ENCODE results near the gene MCM7.

MCM7 gene

DNA sequence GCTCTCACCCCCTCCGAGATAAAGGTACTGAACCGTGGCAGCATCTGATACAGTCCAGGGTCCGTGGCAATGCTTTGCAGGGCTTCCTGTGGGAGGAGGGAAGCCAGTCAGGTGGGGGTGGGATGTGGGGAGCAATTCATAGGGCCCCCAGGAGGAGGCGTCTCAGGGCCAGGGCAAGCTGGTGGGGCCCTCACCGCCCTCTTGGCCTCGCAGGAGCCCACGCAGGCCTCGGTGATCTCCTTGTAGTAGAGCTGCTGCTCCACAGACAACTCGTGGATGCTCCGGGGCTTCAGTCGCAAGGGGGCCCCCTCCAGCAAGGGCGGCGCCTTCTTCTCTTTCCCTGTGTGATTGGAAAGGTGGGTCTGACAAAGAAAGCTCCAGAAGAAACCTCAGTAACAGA, 10.7 kb upstream of the MCM7 start:
- no peak for TF ChIP-seq ZNF274 (IDR thresholded peaks at IDR 0.05; ENCODE audit: low read depth, low read length)

DNA sequence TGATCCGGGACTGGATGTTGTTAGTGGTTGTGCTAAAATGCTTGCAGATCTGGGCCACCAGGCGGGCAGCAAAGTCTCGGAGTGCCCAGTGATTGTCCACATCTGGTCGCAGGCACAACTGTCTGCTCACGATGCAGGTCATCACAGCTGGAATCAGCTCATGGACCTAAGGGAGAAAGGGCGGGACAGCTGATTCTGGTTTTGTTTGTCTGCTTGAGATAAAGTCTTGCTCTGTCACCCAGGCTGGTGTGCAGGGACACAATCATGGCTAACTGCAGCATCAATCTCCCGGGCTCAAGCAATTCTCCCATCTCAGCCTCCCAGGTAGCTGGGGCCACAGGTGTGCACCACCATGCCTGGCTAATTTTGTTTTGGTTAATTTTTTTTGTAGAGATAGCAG, 10.0 kb upstream of the MCM7 start:
- no peak overlapping the region for H3K4me3 ChIP-seq (ENCODE audit: low read length)
- no peak for TF ChIP-seq ZNF274 (IDR thresholded peaks at IDR 0.05; ENCODE audit: low read depth, low read length)

More for the DNA sequence above, 10.7 kb upstream of the MCM7 start:
- no peak overlapping the region for H3K4me3 ChIP-seq (ENCODE audit: low read length)

DNA sequence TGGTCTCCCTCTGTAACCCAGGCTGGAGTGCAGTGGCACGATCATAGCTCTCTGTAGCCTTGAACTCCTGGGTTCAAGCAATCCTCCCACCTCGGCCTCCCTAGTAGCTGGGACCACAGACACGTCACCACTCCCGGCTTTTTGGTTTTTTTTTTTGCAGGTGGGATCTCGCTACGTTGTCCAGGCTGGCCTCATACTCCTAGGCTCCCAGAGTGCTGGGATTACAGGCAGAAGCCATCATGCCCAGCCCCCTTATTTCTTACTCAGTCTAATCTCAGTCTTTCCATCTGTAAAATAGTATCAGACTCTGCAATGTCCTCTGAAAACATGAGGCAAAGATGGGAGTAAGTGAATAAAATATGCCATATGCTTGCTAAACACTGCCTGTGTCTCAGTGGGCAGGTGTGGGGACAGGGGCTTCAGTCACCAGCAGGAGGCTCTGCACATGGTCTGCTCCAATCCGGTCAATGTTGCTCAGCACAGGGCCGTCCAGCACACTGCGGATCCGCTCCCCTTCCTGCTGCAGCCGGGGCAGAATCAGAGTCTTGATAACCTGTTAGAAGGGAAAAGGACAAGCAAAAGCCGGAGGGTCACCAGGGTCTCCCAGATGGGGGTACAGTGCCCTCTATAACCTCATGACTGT, 8.4 kb upstream of the MCM7 start:
- no peak overlapping the region for H3K4me3 ChIP-seq (ENCODE audit: low read length)
- TF ChIP-seq ZNF274 (IDR thresholded peaks at IDR 0.05; ENCODE audit: low read depth, low read length) = no peak

DNA sequence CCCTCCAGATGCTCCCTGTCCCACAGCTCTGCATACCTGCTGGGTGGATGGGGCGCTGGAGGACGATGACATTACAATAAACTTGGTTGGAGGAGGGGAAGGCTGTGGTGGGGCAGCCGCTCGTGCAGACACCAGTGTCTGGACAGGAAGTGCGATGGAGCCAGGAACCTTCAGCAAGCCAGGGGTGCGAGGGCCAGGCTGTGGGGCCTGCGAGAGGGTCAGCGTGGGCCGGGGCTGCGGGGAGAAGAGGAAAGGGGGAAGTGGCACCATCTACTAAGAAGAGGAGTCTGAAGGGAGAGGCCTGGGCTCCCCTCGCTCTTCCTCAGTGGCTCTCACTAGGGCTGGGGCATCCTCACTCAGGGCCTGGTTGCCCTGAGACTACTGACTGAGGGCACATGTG, 6.7 kb upstream of the MCM7 start:
- TF ChIP-seq ZNF274 (IDR thresholded peaks at IDR 0.05; ENCODE audit: low read depth, low read length) = no peak
- no peak overlapping the region for H3K4me3 ChIP-seq (ENCODE audit: low read length)

DNA sequence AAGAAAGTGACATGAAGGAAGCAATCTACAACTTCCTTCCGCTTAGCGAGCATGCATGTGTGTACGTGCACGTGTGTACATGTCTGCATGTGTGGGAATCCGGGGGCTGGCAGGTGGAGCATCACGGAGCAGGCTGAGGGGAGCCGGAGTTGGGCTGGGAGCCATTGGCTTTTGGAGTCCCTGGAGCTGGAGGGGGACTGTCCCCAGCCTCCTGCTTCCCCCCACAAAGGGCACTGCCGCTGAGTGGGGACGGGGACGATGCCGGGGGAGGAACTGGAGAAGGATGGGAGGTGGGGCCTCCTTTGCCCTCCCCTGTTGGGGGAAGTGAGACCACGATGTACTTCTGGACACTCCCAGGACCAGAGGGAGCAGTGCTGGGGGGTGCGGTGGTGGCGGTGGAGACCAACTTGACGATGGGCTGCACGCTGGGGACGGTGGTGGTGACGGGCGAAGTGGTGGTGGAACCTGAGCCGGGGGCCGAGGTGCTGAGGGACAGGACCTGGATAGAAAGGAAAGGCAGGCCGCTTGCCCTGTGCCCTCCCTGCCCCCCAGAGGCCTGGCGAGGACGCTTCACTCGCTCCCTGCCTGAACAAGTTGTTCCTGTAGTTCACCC, 6.0 kb upstream of the MCM7 start:
- TF ChIP-seq ZNF274 (IDR thresholded peaks at IDR 0.05; ENCODE audit: low read depth, low read length) = no peak
- H3K4me3 ChIP-seq (ENCODE audit: low read length) = no peak overlapping the region

DNA sequence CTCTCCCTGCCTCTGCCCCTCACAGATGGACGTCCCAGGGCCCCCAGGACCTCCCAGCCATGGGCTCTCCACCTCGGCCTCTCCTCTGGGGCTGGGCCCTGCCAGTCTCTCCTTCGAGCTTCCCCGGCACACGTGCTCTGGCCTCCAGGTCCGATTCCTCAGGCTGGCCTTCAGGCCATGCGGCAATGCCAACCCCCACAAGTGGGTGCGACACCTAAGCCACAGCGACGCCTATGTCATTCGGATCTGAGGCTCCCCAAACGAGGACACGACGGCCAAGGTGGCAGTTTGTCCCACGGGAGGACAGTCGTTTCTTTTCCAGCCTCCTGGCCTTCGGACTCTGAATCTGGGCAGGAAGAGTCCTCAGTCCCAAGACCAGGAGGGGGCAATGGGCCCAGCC, 5.4 kb upstream of the MCM7 start:
- H3K4me3 ChIP-seq (ENCODE audit: low read length) = no peak overlapping the region
- no peak for TF ChIP-seq ZNF274 (IDR thresholded peaks at IDR 0.05; ENCODE audit: low read depth, low read length)

DNA sequence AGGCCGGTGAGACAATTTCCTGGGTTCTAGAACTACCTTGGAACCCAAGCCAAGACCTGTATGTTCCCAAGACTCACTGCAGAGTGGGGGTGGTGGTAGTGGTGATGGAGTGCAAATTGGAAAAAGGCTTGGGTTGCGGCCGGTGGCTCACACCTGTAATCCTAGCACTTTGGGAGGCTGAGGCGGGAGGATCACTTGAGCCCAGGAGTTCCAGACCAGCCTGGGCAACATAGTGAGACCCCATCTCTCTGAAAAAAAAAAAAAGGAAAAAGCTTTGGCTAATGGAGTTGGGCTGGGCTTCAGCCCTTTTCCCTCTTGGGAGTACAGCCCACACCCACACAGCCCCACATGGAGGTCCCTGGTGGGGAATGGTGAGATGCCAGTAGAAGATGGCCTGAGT, 4.3 kb upstream of the MCM7 start:
- no peak for TF ChIP-seq ZNF274 (IDR thresholded peaks at IDR 0.05; ENCODE audit: low read depth, low read length)

DNA sequence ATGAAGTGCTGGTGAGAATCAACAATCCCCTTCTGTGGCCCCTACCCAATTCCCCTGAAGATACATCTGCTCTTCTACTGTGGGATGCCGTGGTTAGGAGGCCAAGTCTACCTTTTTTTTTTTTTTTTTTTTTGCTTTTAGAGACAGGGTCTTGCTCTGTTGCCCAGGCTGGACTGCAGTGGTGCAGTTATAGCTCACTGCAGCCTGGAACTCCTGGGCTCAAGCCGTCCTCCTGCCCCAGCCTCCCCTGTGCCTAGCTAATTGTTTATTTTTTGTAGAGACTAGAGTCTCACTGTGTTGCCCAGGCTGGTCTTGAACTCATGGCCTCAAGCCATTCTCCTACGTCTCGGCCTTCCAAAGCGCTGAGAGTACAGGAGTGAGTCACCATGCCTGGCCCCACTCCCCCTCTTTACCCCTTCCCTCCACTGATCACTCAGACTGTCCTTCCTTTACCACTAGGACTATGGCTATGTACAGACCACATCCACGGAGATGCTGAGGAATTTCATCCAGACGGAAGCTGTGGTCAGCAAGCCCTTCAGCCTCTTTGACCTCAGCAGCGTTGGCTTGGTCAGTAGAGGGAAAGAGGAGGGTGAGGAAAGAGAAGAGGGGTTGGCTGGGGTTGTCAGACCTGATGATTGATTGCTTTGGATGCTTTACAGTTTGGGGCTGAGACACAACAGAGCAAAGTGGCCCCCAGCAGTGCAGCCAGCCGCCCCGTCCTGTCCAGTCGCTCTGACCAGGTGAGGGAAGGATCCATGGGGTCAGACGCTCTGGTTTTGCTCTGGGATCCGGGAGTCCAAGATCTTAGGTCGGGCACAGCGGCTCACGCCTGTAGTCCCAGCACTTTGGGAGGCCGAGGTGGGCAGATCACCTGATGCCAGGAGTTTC, 2.0 kb upstream of the MCM7 start:
- no peak overlapping the region for H3K4me3 ChIP-seq (ENCODE audit: low read length)
- no peak for TF ChIP-seq ZNF274 (IDR thresholded peaks at IDR 0.05; ENCODE audit: low read depth, low read length)

More for the DNA sequence above, 4.3 kb upstream of the MCM7 start:
- H3K4me3 ChIP-seq (ENCODE audit: low read length) = no peak overlapping the region

DNA sequence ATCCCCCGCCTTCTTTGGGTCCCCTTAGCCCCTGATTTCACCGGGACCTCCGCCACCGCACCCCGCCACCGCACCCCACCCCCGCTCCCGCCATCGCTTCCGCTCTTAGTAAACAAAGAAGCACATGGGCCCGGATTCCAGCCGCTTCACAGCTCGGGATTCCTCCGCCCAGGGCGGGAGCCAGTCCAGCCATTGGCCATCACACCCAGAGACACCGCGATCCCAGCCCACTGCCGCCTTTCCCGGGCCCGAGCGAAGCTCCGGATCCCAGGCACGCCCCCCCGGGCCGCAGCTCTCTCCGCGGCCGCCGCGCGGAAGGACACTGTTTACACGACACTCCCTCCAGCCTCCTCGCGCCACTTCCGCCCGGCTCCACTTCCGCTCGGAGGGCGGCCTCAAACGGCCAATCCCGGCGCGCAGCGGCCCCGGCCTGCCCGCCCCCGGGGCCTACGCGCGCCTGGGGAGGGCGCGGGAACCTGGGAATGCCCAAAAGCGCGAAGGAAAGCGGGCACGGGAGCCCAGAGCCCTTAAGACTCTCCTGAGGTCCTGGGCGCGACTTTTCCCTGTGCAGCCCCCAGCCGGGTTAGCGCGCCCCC, 679 bp downstream of the MCM7 start:
- H3K4me3 ChIP-seq (ENCODE audit: low read length) = peak overlapping the region; percentile 88
- no peak for TF ChIP-seq ZNF274 (IDR thresholded peaks at IDR 0.05; ENCODE audit: low read depth, low read length)

DNA sequence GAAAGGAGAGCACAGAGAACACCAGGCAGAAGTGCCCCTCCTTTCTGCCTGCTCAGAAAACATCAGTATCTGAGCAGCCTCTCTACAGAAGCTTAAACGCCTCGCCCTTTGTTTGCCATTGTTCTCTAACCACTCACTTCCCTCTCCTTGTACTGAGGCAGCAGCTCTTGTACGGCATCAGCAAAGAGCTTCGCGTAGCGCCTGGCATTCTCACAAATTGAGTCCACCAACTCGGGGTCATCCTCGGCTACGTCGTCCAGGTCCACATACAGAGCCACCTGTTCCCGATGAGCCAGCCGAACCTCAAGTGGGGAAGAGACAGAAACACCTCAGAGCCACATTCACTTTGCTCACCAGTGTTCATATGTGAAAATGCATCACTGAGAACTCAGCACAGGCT, 1.7 kb downstream of the MCM7 start:
- peak overlapping the region; percentile 88 for H3K4me3 ChIP-seq (ENCODE audit: low read length)

DNA sequence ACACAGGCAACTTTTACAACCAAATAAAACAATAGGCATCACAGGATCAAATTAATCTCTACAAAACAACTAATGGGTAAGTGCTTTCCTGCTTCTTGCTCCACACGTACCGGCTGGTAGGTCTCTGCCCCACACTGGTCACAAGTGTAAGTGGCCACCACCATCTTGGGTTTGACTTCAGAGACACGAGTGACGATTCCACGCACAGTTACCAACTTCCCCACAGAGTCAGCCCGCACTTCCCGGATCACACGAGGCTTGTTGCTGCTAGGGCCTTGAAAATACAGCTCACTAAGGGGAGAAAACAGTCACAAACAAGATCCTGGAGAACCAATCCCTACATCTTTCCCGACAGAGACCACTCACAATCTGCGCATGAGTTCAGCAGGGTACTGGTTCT, 2.3 kb downstream of the MCM7 start:
- no peak for TF ChIP-seq ZNF274 (IDR thresholded peaks at IDR 0.05; ENCODE audit: low read depth, low read length)
- no peak overlapping the region for H3K4me3 ChIP-seq (ENCODE audit: low read length)

More for the DNA sequence above, 1.7 kb downstream of the MCM7 start:
- no peak for TF ChIP-seq ZNF274 (IDR thresholded peaks at IDR 0.05; ENCODE audit: low read depth, low read length)

DNA sequence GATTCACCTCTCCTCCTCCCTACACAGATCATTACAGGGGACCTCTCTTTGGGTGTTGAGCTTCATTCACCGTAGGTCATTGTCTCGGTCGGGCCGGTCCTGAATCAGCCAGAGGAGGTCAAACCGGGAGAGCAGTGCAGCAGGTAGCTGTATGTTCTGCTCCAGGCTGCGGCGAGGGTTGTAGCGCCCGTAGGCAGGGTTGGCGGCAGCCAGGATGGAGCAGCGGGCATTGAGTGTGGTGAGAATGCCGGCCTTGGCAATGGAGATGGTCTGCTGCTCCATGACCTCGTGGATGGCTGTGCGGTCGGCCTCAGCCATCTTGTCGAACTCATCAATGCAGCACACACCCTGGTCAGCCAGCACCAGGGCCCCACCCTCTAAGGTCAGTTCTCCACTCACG, 5.5 kb downstream of the MCM7 start:
- TF ChIP-seq ZNF274 (IDR thresholded peaks at IDR 0.05; ENCODE audit: low read depth, low read length) = no peak

DNA sequence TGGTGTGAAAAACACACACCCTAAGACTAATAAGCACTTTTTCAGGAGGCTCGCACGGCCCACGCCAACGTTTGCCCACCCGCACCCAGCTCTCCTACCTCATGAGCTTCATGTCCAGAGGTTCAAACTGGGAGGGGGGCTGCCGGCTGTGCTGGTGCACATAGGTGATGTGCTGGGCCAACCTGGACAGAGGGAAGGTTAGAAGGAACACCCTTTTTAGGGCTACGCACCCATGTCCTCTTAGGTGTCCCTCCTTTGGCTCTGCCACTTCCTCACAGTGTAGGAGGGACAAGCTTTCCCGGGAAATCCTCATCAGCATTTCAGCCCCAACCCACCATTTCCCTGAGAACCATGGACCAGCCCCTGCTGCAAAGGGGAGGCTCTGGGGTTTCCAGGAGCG, 5.9 kb downstream of the MCM7 start:
- no peak for TF ChIP-seq ZNF274 (IDR thresholded peaks at IDR 0.05; ENCODE audit: low read depth, low read length)
- H3K4me3 ChIP-seq (ENCODE audit: low read length) = no peak overlapping the region

More for the DNA sequence above, 5.5 kb downstream of the MCM7 start:
- no peak overlapping the region for H3K4me3 ChIP-seq (ENCODE audit: low read length)

DNA sequence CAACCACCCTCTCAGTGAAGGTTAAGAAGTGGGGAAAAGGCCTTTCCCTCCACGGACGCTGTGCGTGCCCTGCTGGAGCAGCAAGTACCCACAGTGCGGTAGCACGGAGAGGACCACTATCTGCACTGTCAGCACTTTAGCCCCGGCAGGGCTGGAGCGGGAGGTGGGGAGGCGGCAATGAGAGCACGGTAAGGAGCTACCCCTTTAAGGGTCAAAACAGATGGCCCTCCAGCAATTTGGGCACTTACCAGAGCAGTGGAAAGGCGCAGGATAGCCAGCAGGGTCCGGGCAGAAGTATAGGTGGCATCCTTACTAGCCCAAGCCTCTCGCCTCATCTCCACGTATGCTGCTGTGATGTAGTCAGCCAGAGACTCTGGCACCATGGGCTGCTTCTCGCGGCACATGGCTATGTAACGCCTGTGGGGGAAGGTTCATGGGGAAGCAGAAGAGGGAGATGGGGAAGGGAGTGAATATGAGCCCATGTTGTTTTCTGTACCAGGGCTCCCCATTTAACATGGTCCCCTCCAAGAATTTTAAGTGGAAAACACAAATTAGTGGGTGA, 7.2 kb downstream of the MCM7 start:
- no peak overlapping the region for H3K4me3 ChIP-seq (ENCODE audit: low read length)
- TF ChIP-seq ZNF274 (IDR thresholded peaks at IDR 0.05; ENCODE audit: low read depth, low read length) = no peak
